Endodermal cell (in vitro differentiated cells): Measurements from ENCODE around the gene DZIP1. TPM values are rescaled to one million over a fixed set of nuclear protein-coding genes. Genes with fewer than 3 reads are reported as not detected.
A peak's percentile ranks its signal among the peaks of the same experiment; 100 is the strongest.

ENCODE experiments used
- DNase-seq: peaks from one replicate; pipeline ENCODE4 v3.0.0-alpha.2; 2017
- H3K27ac ChIP-seq: 2 replicates; pipeline ENCODE4 v1.5.1; 2013; ENCODE audit warnings: mild to moderate bottlenecking, low read depth, low read length, moderate library complexity
- H3K27me3 ChIP-seq: 2 replicates; pipeline ENCODE4 v1.6.1; 2013; ENCODE audit warnings: mild to moderate bottlenecking, low read length, moderate library complexity; ENCODE audit not compliant: insufficient read depth, control insufficient read depth, poor library complexity, severe bottlenecking
- H3K36me3 ChIP-seq: 2 replicates; pipeline ENCODE4 v1.7.0; 2013; ENCODE audit warnings: mild to moderate bottlenecking, low read length, moderate library complexity; ENCODE audit not compliant: control insufficient read depth, insufficient read depth
- H3K4me1 ChIP-seq: one replicate; pipeline ENCODE4 v1.7.0; 2013; ENCODE audit warnings: low read length; ENCODE audit not compliant: control insufficient read depth, insufficient read depth
- H3K4me3 ChIP-seq: 2 replicates; pipeline ENCODE4 v1.5.1; 2013; ENCODE audit warnings: mild to moderate bottlenecking, low read length, moderate library complexity
- H3K9ac ChIP-seq: 2 replicates; pipeline ENCODE4 v1.6.1; 2013; ENCODE audit warnings: mild to moderate bottlenecking, low read length, moderate library complexity; ENCODE audit not compliant: poor library complexity, severe bottlenecking; ENCODE audit errors: extremely low read depth
- H3K9me3 ChIP-seq: 2 replicates; pipeline ENCODE4 v1.6.1; 2013; ENCODE audit warnings: mild to moderate bottlenecking, low read length, moderate library complexity; ENCODE audit not compliant: control insufficient read depth
- H3K27ac Mint-ChIP-seq: 2 replicates; pipeline ENCODE4 v1.8.0; 2020; ENCODE audit warnings: mixed read lengths
- H3K27me3 Mint-ChIP-seq: 2 replicates; pipeline ENCODE4 v1.8.0; 2021; ENCODE audit warnings: mild to moderate bottlenecking, mixed read lengths; ENCODE audit not compliant: insufficient read depth
- H3K36me3 Mint-ChIP-seq: 2 replicates; pipeline ENCODE4 v1.8.0; 2020; ENCODE audit warnings: low read depth, mixed read lengths
- H3K4me1 Mint-ChIP-seq: 2 replicates; pipeline ENCODE4 v1.8.0; 2020; ENCODE audit warnings: mixed read lengths
- H3K4me3 Mint-ChIP-seq: 2 replicates; pipeline ENCODE4 v1.8.0; 2020; ENCODE audit warnings: mild to moderate bottlenecking, moderate library complexity, mixed read lengths
- H3K9me3 Mint-ChIP-seq: 2 replicates; pipeline ENCODE4 v1.8.0; 2020; ENCODE audit warnings: mild to moderate bottlenecking, mixed read lengths
- CTCF ChIP-seq: fragments of 200-600 bp; sonication (generic); conservative IDR thresholded peaks from 2 replicates; pipeline ENCODE4 v1.5.0; 2021; ENCODE audit warnings: antibody characterized with exemption, mild to moderate bottlenecking
- whole genome bisulfite sequencing, 2 experiments: methylation state at CpG; one replicate each; pipeline versions ENCODE4 v1.1.5 to v1.1.7; 2013; ENCODE audit warnings: missing lambda C conversion rate in 2 of 2, mixed read lengths in 1 of 2; ENCODE audit not compliant: insufficient coverage in 1 of 2, insufficient read length in 1 of 2; 5-methylcytosine and 5-hydroxymethylcytosine counted together
- total RNA-seq, 2 donors: library from RNA; stranded (reverse); fragmentation: NEBNext Ultra II Directional in 1 of 2; extraction: Animal tissue kit (Norgen Biotek cat#: 25700) in 1 of 2; gene quantifications; 2 replicates in 1 of 2; 3 replicates in 1 of 2; pipeline ENCODE4 v1.2.1, GENCODE V29; 2021

DZIP1 gene
- total RNA-seq, 2 donors from 2014 or later = 36.2 to 59.9 TPM

- Mint-ChIP-seq H3K36me3 (no peaks in the 10 kb centered on the region), H3K9me3 (no peaks in the 10 kb centered on the region), H3K4me3 (peak overlapping the region; percentile 63), H3K27ac (no peak overlapping the region), H3K27me3 (peaks cover 31% of the 10 kb centered on the region), H3K4me1 (peaks cover 19% of the 10 kb centered on the region)
- Histone ChIP-seq H3K27me3 (peaks cover 36% of the 10 kb centered on the region), H3K9me3 (no peaks in the 10 kb centered on the region), H3K4me3 (peak overlapping the region; percentile 77), H3K9ac (no peak overlapping the region), H3K36me3 (no peaks in the 10 kb centered on the region), H3K27ac (no peak overlapping the region), H3K4me1 (no peaks in the 10 kb centered on the region)
- DNase-seq = peak; percentile 77
- no peak for TF ChIP-seq CTCF
- WGBS, 2 experiments = 45 to 52% methylated on average over 23 to 29 of the region's 29 CpGs
These were observed 90.7 kb downstream of the DZIP1 start for GRCh38 chr13:95553581-95554385.

GRCh38 chr13:95552539-95553441, 91.7 kb downstream of the DZIP1 start, which contains the start of gene CLDN10:
CLDN10 (plus strand) TSS chr13:95552720; CDS start chr13:95552754, 34 bp downstream.
- peaks cover 36% of the 10 kb centered on the region for H3K27me3 ChIP-seq
- Mint-ChIP-seq H3K4me3 (peak within 1 kb of the TSS; percentile 63), H3K9me3 (no peaks in the 10 kb centered on the region), H3K27ac (no peak within 1 kb of the TSS), H3K36me3 (no peaks in the 10 kb centered on the region), H3K27me3 (peaks cover 31% of the 10 kb centered on the region), H3K4me1 (peaks cover 19% of the 10 kb centered on the region)
- H3K27ac ChIP-seq = no peak within 1 kb of the TSS
- no peaks in the 10 kb centered on the region for H3K4me1 ChIP-seq
- WGBS, 2 experiments = 4 to 6% methylated on average over 18 to 69 of the region's 70 CpGs
- no peaks in the 10 kb centered on the region for H3K9me3 ChIP-seq
- no peak within 1 kb of the TSS for H3K9ac ChIP-seq
- DNase-seq = peak; percentile 97
- H3K36me3 ChIP-seq = no peaks in the 10 kb centered on the region
- peak within 1 kb of the TSS; percentile 77 for H3K4me3 ChIP-seq
- TF ChIP-seq CTCF = peak; percentile 84

- peak overlapping the region; percentile 63 for H3K4me3 Mint-ChIP-seq
- H3K9me3 ChIP-seq = no peaks in the 10 kb centered on the region
- H3K36me3 ChIP-seq = no peaks in the 10 kb centered on the region
- no peak overlapping the region for H3K9ac ChIP-seq
- no peak for DNase-seq
- H3K4me3 ChIP-seq = peak overlapping the region; percentile 25
- H3K27me3 Mint-ChIP-seq = peaks cover 31% of the 10 kb centered on the region
- no peaks in the 10 kb centered on the region for H3K9me3 Mint-ChIP-seq
- no peaks in the 10 kb centered on the region for H3K4me1 ChIP-seq
- WGBS, 2 experiments = 22 to 66% methylated on average over 4 to 17 of the region's 17 CpGs
- H3K4me1 Mint-ChIP-seq = peaks cover 20% of the 10 kb centered on the region
- TF ChIP-seq CTCF = no peak
- H3K36me3 Mint-ChIP-seq = no peaks in the 10 kb centered on the region
- H3K27ac Mint-ChIP-seq = no peak overlapping the region
- peaks cover 36% of the 10 kb centered on the region for H3K27me3 ChIP-seq
- H3K27ac ChIP-seq = no peak overlapping the region
These were observed 92.3 kb downstream of the DZIP1 start for GRCh38 chr13:95552208-95552538.
